ENCODE data around the gene AP5M1. TPM values are rescaled to one million over a fixed set of nuclear protein-coding genes. Genes with fewer than 3 reads are reported as not detected.
A peak's percentile ranks its signal among the peaks of the same experiment; 100 is the strongest.
"Not testable (repeated sequence)": the region's sequence is repeated elsewhere in the genome, so short reads cannot be mapped to it uniquely, and the experiment has no call there.

AP5M1 gene, protein sequence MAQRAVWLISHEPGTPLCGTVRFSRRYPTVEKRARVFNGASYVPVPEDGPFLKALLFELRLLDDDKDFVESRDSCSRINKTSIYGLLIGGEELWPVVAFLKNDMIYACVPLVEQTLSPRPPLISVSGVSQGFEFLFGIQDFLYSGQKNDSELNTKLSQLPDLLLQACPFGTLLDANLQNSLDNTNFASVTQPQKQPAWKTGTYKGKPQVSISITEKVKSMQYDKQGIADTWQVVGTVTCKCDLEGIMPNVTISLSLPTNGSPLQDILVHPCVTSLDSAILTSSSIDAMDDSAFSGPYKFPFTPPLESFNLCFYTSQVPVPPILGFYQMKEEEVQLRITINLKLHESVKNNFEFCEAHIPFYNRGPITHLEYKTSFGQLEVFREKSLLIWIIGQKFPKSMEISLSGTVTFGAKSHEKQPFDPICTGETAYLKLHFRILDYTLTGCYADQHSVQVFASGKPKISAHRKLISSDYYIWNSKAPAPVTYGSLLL
- total RNA-seq (2014; rRNA removed; shearing (Covaris generic); ENCODE audit: low replicate concordance): 38.7 and 68.3 TPM in 2 replicates

DNA sequence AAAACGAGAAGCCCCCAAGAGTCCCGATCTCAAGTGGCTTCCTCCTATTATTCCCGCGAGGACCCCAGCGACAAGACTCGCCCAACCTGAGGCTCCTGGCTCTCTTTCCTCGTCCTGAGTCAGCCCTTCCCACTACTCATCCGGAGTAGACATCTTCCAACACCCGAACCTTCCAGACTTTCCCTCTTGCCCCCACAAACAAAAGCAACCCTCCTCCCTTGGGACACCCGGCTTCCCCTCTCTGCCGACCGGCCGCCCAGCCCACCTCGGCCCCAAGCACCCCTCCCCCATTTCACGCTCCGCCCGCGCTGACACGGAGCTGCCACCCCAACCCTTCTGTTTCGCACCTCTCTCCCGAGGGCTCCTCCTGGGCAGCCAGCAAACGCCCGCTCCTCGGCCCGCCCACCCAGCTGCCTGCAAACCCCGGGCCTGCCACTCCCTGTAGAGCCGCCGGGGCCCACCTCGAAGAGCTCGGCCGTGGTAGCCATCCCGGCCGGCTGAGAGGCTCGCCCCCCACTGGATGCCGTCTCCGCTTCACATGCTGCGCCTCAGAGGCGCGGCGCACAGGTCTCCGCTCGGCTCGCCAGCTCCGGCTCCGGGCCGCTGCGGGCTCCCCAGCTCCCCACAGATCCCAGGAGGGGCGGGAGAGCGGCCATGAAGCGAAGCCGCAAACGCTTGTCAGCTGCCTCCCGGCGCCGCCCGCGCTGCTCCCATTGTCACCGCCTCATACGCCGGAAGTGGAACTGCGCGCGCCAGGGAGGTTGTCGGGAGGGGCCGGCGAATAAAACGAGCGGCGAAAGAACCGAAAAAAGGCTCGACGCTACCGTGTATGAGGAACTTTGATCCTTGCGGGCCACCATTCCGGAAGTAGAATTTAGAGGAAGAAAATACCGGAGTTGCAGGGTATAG, at the start of gene AP5M1, which contains the start of gene EXOC5:
Gene AP5M1, plus strand, starts transcription at position 811 of the 909 bp plus-strand sequence. CDS start 344 bp downstream, outside the sequence.
Gene EXOC5, minus strand, starts transcription at position 745 of the 909 bp plus-strand sequence. Its CDS starts 257 bp downstream, at position 488.
- Histone ChIP-seq H2AFZ (ENCODE audit: low read length) (peak within 1 kb of the TSS; percentile 72; the same call in 1 of the 2 replicates), H3K4me2 (ENCODE audit: low read depth, low read length, poor library complexity, severe bottlenecking) (peak within 1 kb of the TSS; percentile 96), H3K27ac (ENCODE audit: low read length) (peak within 1 kb of the TSS; percentile 88), H3K9me2 (replicated peaks; ENCODE audit: insufficient read depth, low read length) (no peaks in the 10 kb centered on the region), H3K9ac (ENCODE audit: low read length) (peak within 1 kb of the TSS; percentile 85), H3K4me1 (ENCODE audit: low read length) (peaks cover 61% of the 10 kb centered on the region), H4K20me1 (ENCODE audit: insufficient read depth, low read depth, low read length) (peaks cover 16% of the 10 kb centered on the region), H3K9me3 (ENCODE audit: low read length) (no peaks in the 10 kb centered on the region), H3K79me2 (ENCODE audit: low read length) (peaks cover 96% of the 10 kb centered on the region), H3K36me3 (ENCODE audit: insufficient read depth, low read length) (peaks cover 43% of the 10 kb centered on the region), H3K27me3 (ENCODE audit: low read length) (no peaks in the 10 kb centered on the region), H3K4me3 (ENCODE audit: low read length) (peak within 1 kb of the TSS; percentile 80)
- DNase-seq: peak; percentile 100

DNA sequence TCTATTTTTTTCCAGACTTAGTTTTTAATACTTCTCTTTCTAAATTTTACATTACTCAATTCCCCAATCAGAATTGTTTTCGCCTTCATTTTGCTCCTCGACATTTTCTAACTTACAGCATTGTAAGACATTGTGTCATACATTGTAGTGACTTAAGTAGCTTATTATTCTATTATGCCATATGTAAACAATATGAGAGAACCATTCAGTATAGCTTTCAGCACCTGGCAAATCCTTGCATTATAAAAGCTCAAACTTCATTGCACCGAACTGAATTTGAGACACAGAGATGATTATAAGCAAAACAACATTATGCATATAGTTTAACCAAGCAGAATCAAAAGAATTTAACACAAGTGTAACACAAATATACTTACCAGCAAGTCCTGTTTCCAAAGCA, 46.8 kb upstream of the AP5M1 start:
- H3K27ac ChIP-seq (ENCODE audit: low read length): no peak overlapping the region
- no peak overlapping the region for H2AFZ ChIP-seq (ENCODE audit: low read length)
- no peak overlapping the region for H3K4me2 ChIP-seq (ENCODE audit: low read depth, low read length, poor library complexity, severe bottlenecking)
- H3K4me3 ChIP-seq (ENCODE audit: low read length): no peak overlapping the region
- no peak for DNase-seq
- no peaks in the 10 kb centered on the region for H3K9me3 ChIP-seq (ENCODE audit: low read length)
- no peaks in the 10 kb centered on the region for H3K9me2 ChIP-seq (replicated peaks; ENCODE audit: insufficient read depth, low read length)
- H3K36me3 ChIP-seq (ENCODE audit: insufficient read depth, low read length): peaks cover 66% of the 10 kb centered on the region
- no peak overlapping the region for H3K9ac ChIP-seq (ENCODE audit: low read length)
- H3K4me1 ChIP-seq (ENCODE audit: low read length): no peaks in the 10 kb centered on the region
- no peaks in the 10 kb centered on the region for H3K27me3 ChIP-seq (ENCODE audit: low read length)
- H4K20me1 ChIP-seq (ENCODE audit: insufficient read depth, low read depth, low read length): no peaks in the 10 kb centered on the region
- peaks cover 75% of the 10 kb centered on the region for H3K79me2 ChIP-seq (ENCODE audit: low read length)

- no peak overlapping the region for H3K27ac ChIP-seq (ENCODE audit: low read length)
- peaks cover 77% of the 10 kb centered on the region for H3K36me3 ChIP-seq (ENCODE audit: insufficient read depth, low read length)
- no peak overlapping the region for H2AFZ ChIP-seq (ENCODE audit: low read length)
- H3K9ac ChIP-seq (ENCODE audit: low read length): no peak overlapping the region
- no peaks in the 10 kb centered on the region for H3K27me3 ChIP-seq (ENCODE audit: low read length)
- H3K4me1 ChIP-seq (ENCODE audit: low read length): no peaks in the 10 kb centered on the region
- H3K79me2 ChIP-seq (ENCODE audit: low read length): peaks cover 67% of the 10 kb centered on the region
- H3K9me3 ChIP-seq (ENCODE audit: low read length): no peaks in the 10 kb centered on the region
- H3K9me2 ChIP-seq (replicated peaks; ENCODE audit: insufficient read depth, low read length): no peaks in the 10 kb centered on the region
- no peak overlapping the region for H3K4me2 ChIP-seq (ENCODE audit: low read depth, low read length, poor library complexity, severe bottlenecking)
- no peak for DNase-seq
- no peak overlapping the region for H3K4me3 ChIP-seq (ENCODE audit: low read length)
- H4K20me1 ChIP-seq (ENCODE audit: insufficient read depth, low read depth, low read length): no peaks in the 10 kb centered on the region
These were observed 41.7 kb upstream of the AP5M1 start for GRCh38 chr14:57227083-57227482.

- not testable (repeated sequence) for H3K4me1 ChIP-seq (ENCODE audit: low read length); H3K4me3 ChIP-seq (ENCODE audit: low read length); H3K9ac ChIP-seq (ENCODE audit: low read length); H3K27me3 ChIP-seq (ENCODE audit: low read length); H4K20me1 ChIP-seq (ENCODE audit: insufficient read depth, low read depth, low read length); H3K9me3 ChIP-seq (ENCODE audit: low read length); H3K27ac ChIP-seq (ENCODE audit: low read length); H3K9me2 ChIP-seq (replicated peaks; ENCODE audit: insufficient read depth, low read length); H2AFZ ChIP-seq (ENCODE audit: low read length); H3K4me2 ChIP-seq (ENCODE audit: low read depth, low read length, poor library complexity, severe bottlenecking); DNase-seq
- Histone ChIP-seq H3K36me3 (ENCODE audit: insufficient read depth, low read length) (peaks cover 84% of the 10 kb centered on the region), H3K79me2 (ENCODE audit: low read length) (peaks cover 58% of the 10 kb centered on the region)
These were observed 40.5 kb upstream of the AP5M1 start for GRCh38 chr14:57228320-57228719.

- Histone ChIP-seq H2AFZ (ENCODE audit: low read length) (no peak overlapping the region), H3K4me2 (ENCODE audit: low read depth, low read length, poor library complexity, severe bottlenecking) (no peak overlapping the region), H3K4me1 (ENCODE audit: low read length) (no peaks in the 10 kb centered on the region), H3K36me3 (ENCODE audit: insufficient read depth, low read length) (peaks cover 76% of the 10 kb centered on the region), H3K4me3 (ENCODE audit: low read length) (no peak overlapping the region), H3K9me3 (ENCODE audit: low read length) (no peaks in the 10 kb centered on the region), H3K9ac (ENCODE audit: low read length) (no peak overlapping the region), H3K79me2 (ENCODE audit: low read length) (peaks cover 24% of the 10 kb centered on the region), H4K20me1 (ENCODE audit: insufficient read depth, low read depth, low read length) (no peaks in the 10 kb centered on the region), H3K9me2 (replicated peaks; ENCODE audit: insufficient read depth, low read length) (no peaks in the 10 kb centered on the region), H3K27me3 (ENCODE audit: low read length) (no peaks in the 10 kb centered on the region), H3K27ac (ENCODE audit: low read length) (no peak overlapping the region)
- DNase-seq: no peak
These were observed 36.8 kb upstream of the AP5M1 start for GRCh38 chr14:57232006-57232405.

DNA sequence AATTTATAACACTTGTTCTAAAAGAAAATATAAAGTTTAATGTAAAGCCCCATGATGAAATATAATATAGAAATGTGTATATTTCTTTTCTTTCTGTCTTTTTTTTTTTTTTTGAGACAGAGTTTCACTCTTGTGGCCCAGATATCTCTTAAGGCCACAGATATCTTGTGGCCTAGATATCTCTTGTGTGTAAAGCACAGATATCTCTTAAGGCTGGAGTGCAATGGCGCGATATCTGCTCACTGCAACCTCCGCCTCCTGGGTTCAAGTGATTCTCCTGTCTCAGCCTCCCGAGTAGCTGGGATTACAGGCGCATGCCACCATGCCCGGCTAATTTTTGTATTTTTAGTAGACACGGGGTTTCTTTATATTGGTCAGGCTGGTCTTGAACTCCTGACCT, 28.7 kb upstream of the AP5M1 start:
- not testable (repeated sequence) for H2AFZ ChIP-seq (ENCODE audit: low read length); H3K27me3 ChIP-seq (ENCODE audit: low read length); H3K9me2 ChIP-seq (replicated peaks; ENCODE audit: insufficient read depth, low read length); DNase-seq; H3K27ac ChIP-seq (ENCODE audit: low read length); H4K20me1 ChIP-seq (ENCODE audit: insufficient read depth, low read depth, low read length); H3K4me1 ChIP-seq (ENCODE audit: low read length); H3K4me2 ChIP-seq (ENCODE audit: low read depth, low read length, poor library complexity, severe bottlenecking); H3K9ac ChIP-seq (ENCODE audit: low read length); H3K4me3 ChIP-seq (ENCODE audit: low read length); H3K9me3 ChIP-seq (ENCODE audit: low read length)
- Histone ChIP-seq H3K36me3 (ENCODE audit: insufficient read depth, low read length) (peaks cover 46% of the 10 kb centered on the region; the same call in 1 of the 2 replicates), H3K79me2 (ENCODE audit: low read length) (peaks cover 67% of the 10 kb centered on the region)

- no peak for DNase-seq
- Histone ChIP-seq H3K9ac (ENCODE audit: low read length) (no peak overlapping the region), H3K79me2 (ENCODE audit: low read length) (peaks cover 85% of the 10 kb centered on the region), H3K4me3 (ENCODE audit: low read length) (no peak overlapping the region), H3K36me3 (ENCODE audit: insufficient read depth, low read length) (peaks cover 38% of the 10 kb centered on the region; the same call in 1 of the 2 replicates), H4K20me1 (ENCODE audit: insufficient read depth, low read depth, low read length) (no peaks in the 10 kb centered on the region), H3K4me1 (ENCODE audit: low read length) (no peaks in the 10 kb centered on the region), H3K9me3 (ENCODE audit: low read length) (no peaks in the 10 kb centered on the region), H3K4me2 (ENCODE audit: low read depth, low read length, poor library complexity, severe bottlenecking) (no peak overlapping the region), H3K9me2 (replicated peaks; ENCODE audit: insufficient read depth, low read length) (no peaks in the 10 kb centered on the region), H2AFZ (ENCODE audit: low read length) (no peak overlapping the region), H3K27me3 (ENCODE audit: low read length) (no peaks in the 10 kb centered on the region), H3K27ac (ENCODE audit: low read length) (no peak overlapping the region)
These were observed 25.5 kb upstream of the AP5M1 start for GRCh38 chr14:57243320-57243719.

GRCh38 chr14:57244106-57244505, 24.7 kb upstream of the AP5M1 start:
- no peaks in the 10 kb centered on the region for H3K27me3 ChIP-seq (ENCODE audit: low read length)
- H3K9me3 ChIP-seq (ENCODE audit: low read length): no peaks in the 10 kb centered on the region
- peaks cover 87% of the 10 kb centered on the region for H3K79me2 ChIP-seq (ENCODE audit: low read length)
- DNase-seq: no peak
- H4K20me1 ChIP-seq (ENCODE audit: insufficient read depth, low read depth, low read length): no peaks in the 10 kb centered on the region
- H3K4me3 ChIP-seq (ENCODE audit: low read length): no peak overlapping the region
- no peaks in the 10 kb centered on the region for H3K9me2 ChIP-seq (replicated peaks; ENCODE audit: insufficient read depth, low read length)
- H3K4me1 ChIP-seq (ENCODE audit: low read length): peaks cover 6% of the 10 kb centered on the region
- no peak overlapping the region for H3K9ac ChIP-seq (ENCODE audit: low read length)
- no peak overlapping the region for H3K27ac ChIP-seq (ENCODE audit: low read length)
- H3K36me3 ChIP-seq (ENCODE audit: insufficient read depth, low read length): peaks cover 35% of the 10 kb centered on the region; the same call in 1 of the 2 replicates
- H3K4me2 ChIP-seq (ENCODE audit: low read depth, low read length, poor library complexity, severe bottlenecking): no peak overlapping the region
- H2AFZ ChIP-seq (ENCODE audit: low read length): no peak overlapping the region
